OCI-LY3 (cell line): ENCODE data around the gene HERC3.

Experiments
- H2AFZ ChIP-seq: fragments of 200-600, 300-600 bp; shearing (Covaris generic); 2 replicates; pipeline ENCODE4 v1.6.0; 2014; ENCODE audit warnings: antibody characterized with exemption, low read depth, low read length
- H3K27ac ChIP-seq: fragments of 200-600, 300-600 bp; sonication (generic); 2 replicates; pipeline ENCODE4 v1.5.1; 2014; ENCODE audit warnings: mild to moderate bottlenecking, low read length, moderate library complexity, mixed read lengths
- H3K27me3 ChIP-seq: fragments of 200-600, 300-600 bp; sonication (generic); 2 replicates; pipeline ENCODE4 v1.6.1; 2014; ENCODE audit warnings: low read depth, low read length, mixed read lengths
- H3K36me3 ChIP-seq: fragments of 200-600, 300-600 bp; sonication (generic); replicated peaks from 2 replicates; pipeline ENCODE3; 2014; ENCODE audit warnings: low read depth, low read length, mixed read lengths
- H3K4me1 ChIP-seq: fragments of 300-600, 200-600 bp; sonication (generic); 2 replicates; pipeline ENCODE4 v1.6.1; 2014; ENCODE audit warnings: low read length, mixed read lengths
- H3K4me2 ChIP-seq: fragments of 200-600, 300-600 bp; sonication (generic); 2 replicates; pipeline ENCODE4 v1.6.1; 2014; ENCODE audit warnings: low read length, mixed read lengths
- H3K4me3 ChIP-seq: fragments of 300-600, 200-600 bp; sonication (generic); 2 replicates; pipeline ENCODE4 v1.5.1; 2014; ENCODE audit warnings: antibody characterized with exemption, mild to moderate bottlenecking, low read length, moderate library complexity
- H3K79me2 ChIP-seq: fragments of 300-600, 200-600 bp; shearing (Covaris generic); 2 replicates; pipeline ENCODE4 v1.6.1; 2014; ENCODE audit warnings: mild to moderate bottlenecking, low read length, mixed read lengths
- H3K9ac ChIP-seq: fragments of 300-600, 200-600 bp; shearing (Covaris generic); 2 replicates; pipeline ENCODE4 v1.6.0; 2014; ENCODE audit warnings: mild to moderate bottlenecking, low read length, moderate library complexity
- H3K9me3 ChIP-seq: fragments of 200-600, 300-600 bp; shearing (Covaris generic); 2 replicates; pipeline ENCODE4 v1.6.1; 2014; ENCODE audit warnings: low read length, mixed read lengths; ENCODE audit not compliant: insufficient read depth
- H4K20me1 ChIP-seq: fragments of 200-600, 300-600 bp; sonication (generic); 2 replicates; pipeline ENCODE4 v1.6.1; 2016; ENCODE audit warnings: low read length, mixed read lengths; ENCODE audit not compliant: insufficient read depth
- EZH2phosphoT487 ChIP-seq: fragments of 200-600 bp; shearing (Covaris generic); IDR thresholded peaks from 2 replicates; pipeline ENCODE4 v1.6.1; 2018; ENCODE audit warnings: antibody characterized with exemption, mixed run types, low read depth
- TF ChIP-seq, protein P1 (sequence below): fragments of 200-600, 300-600 bp; sonication (generic); IDR thresholded peaks from 2 replicates; pipeline ENCODE4 v1.5.1; 2014; ENCODE audit warnings: antibody characterized with exemption, low read length, low read depth

HERC3 gene

DNA sequence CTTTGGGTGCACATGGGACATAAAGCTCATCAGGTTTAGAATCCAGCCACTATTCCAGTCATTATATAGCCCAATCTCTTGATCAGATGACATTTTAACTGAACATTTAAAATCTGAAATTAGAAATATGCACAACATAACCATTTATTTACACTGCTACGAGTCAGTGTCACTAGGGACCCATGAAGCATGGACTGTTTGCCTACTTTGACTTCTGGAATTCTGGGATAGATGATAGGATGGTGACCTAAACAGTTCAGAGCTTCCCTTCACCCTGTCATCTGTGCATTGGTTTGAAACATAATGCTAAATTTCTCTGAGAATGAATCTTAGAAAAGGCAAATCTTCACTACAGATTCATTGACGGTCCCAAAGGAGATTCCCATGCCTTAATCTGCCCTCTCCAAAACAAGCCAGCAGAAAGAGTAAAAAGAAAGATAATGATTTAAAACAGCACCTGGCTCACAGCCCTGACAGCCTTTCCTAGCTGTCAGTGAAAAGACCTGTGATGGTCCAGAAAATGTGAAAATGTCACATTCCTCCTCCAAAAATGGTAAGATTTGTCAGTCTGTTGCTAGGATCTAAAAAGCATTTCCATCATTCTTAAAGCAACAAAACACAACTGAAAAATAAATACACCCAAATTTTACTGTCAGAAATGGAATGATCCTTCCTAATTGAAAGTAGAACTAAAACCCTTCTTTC is 18.9 kb upstream of the HERC3 start:
- Histone ChIP-seq H3K4me1 (no peaks in the 10 kb centered on the region), H3K9me3 (no peaks in the 10 kb centered on the region), H3K27me3 (no peaks in the 10 kb centered on the region), H3K9ac (no peak overlapping the region), H3K79me2 (no peaks in the 10 kb centered on the region), H2AFZ (no peak overlapping the region), H3K27ac (no peak overlapping the region), H4K20me1 (no peaks in the 10 kb centered on the region), H3K4me3 (no peak overlapping the region), H3K36me3 (no peaks in the 10 kb centered on the region), H3K4me2 (no peak overlapping the region)
- TF ChIP-seq EZH2phosphoT487, result no peak
- TF ChIP-seq, protein P1, sequence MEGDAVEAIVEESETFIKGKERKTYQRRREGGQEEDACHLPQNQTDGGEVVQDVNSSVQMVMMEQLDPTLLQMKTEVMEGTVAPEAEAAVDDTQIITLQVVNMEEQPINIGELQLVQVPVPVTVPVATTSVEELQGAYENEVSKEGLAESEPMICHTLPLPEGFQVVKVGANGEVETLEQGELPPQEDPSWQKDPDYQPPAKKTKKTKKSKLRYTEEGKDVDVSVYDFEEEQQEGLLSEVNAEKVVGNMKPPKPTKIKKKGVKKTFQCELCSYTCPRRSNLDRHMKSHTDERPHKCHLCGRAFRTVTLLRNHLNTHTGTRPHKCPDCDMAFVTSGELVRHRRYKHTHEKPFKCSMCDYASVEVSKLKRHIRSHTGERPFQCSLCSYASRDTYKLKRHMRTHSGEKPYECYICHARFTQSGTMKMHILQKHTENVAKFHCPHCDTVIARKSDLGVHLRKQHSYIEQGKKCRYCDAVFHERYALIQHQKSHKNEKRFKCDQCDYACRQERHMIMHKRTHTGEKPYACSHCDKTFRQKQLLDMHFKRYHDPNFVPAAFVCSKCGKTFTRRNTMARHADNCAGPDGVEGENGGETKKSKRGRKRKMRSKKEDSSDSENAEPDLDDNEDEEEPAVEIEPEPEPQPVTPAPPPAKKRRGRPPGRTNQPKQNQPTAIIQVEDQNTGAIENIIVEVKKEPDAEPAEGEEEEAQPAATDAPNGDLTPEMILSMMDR, result no peak

DNA sequence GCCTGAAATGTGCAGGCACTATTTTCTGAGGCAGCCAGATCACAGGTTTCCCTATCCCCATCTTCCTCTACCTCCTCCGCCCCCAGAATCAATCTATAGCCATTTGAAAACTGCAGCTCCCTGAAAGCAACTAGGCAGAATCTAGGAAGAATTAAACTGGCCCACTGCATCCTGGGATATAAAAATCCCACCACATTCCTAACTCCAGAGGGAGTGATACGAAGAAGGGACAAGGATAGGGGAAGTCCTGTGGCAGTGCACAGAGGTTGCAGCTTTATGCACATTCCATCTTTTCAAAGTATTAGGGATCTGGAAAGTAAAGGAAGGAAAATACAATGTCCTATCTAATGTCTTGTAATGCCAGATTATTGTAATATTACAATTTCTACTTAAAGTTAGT is 18.3 kb upstream of the HERC3 start:
- Histone ChIP-seq H3K4me1 (no peaks in the 10 kb centered on the region), H3K9me3 (no peaks in the 10 kb centered on the region), H3K4me2 (no peak overlapping the region), H3K27ac (no peak overlapping the region), H3K9ac (no peak overlapping the region), H3K79me2 (no peaks in the 10 kb centered on the region), H2AFZ (no peak overlapping the region), H3K27me3 (no peaks in the 10 kb centered on the region), H4K20me1 (no peaks in the 10 kb centered on the region), H3K4me3 (no peak overlapping the region), H3K36me3 (no peaks in the 10 kb centered on the region)
- TF ChIP-seq, protein P1, result no peak
- TF ChIP-seq EZH2phosphoT487, result no peak

DNA sequence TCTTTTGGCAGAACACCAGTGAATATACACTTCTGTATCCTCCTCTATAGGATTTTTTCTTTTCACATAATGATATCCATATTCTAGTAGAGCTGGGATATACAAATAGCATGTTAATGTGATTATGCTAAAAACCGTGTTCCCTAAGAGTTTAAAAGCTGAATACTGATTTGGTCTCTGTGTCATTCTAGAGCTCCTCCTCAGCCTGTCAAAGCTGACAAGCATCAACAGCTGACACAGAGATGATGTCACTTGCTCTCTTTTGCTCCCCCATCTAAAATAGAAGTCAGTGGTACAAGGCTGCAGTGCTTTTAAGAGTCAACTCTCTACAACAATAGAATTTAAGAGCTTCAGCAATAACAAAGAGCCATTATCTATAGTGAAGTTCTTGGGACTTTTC is 17.1 kb upstream of the HERC3 start:
- H3K4me3 ChIP-seq, result no peak overlapping the region
- TF ChIP-seq, protein P1, result no peak
- TF ChIP-seq EZH2phosphoT487, result no peak
- H3K36me3 ChIP-seq, result no peaks in the 10 kb centered on the region
- H3K27ac ChIP-seq, result no peak overlapping the region
- H3K4me2 ChIP-seq, result no peak overlapping the region
- H3K4me1 ChIP-seq, result no peaks in the 10 kb centered on the region
- no peaks in the 10 kb centered on the region for H3K27me3 ChIP-seq
- H3K79me2 ChIP-seq, result no peaks in the 10 kb centered on the region
- H3K9me3 ChIP-seq, result no peaks in the 10 kb centered on the region
- H2AFZ ChIP-seq, result no peak overlapping the region
- H4K20me1 ChIP-seq, result no peaks in the 10 kb centered on the region
- H3K9ac ChIP-seq, result no peak overlapping the region

- Histone ChIP-seq H3K9ac (no peak overlapping the region), H3K27ac (no peak overlapping the region)
Measured at GRCh38 chr4:88582493-88582892, 9.8 kb upstream of the HERC3 start.

More at GRCh38 chr4:88582493-88582892, 9.8 kb upstream of the HERC3 start:
- no peaks in the 10 kb centered on the region for H4K20me1 ChIP-seq
- no peak overlapping the region for H3K4me3 ChIP-seq
- H2AFZ ChIP-seq, result no peak overlapping the region
- H3K36me3 ChIP-seq, result no peaks in the 10 kb centered on the region
- H3K79me2 ChIP-seq, result no peaks in the 10 kb centered on the region
- H3K4me2 ChIP-seq, result no peak overlapping the region
- TF ChIP-seq, protein P1, result no peak
- no peak for TF ChIP-seq EZH2phosphoT487
- H3K4me1 ChIP-seq, result no peaks in the 10 kb centered on the region
- 0 out of 2 replicates have a peak, but pooled peaks cover 3% of the 10 kb centered on the region for H3K27me3 ChIP-seq
- no peaks in the 10 kb centered on the region for H3K9me3 ChIP-seq
